Dendritic cell treated with granulocyte-macrophage colony-stimulating factor and Interleukin-4, amounts not matched to agents 40 ng/mL and 50 ng/mL, for 4 days (primary cell): Measurements from ENCODE around the gene OR2A1.
"Not testable (repeated sequence)": the region's sequence is repeated elsewhere in the genome, so short reads cannot be mapped to it uniquely, and the experiment has no call there.

Source experiments
- H3K27ac Mint-ChIP-seq: one replicate; pipeline ENCODE4 v1.8.0; 2022; ENCODE audit warnings: mild to moderate bottlenecking, mixed read lengths
- H3K27me3 Mint-ChIP-seq: one replicate; pipeline ENCODE4 v1.8.0; 2022; ENCODE audit warnings: mild to moderate bottlenecking, mixed read lengths
- H3K36me3 Mint-ChIP-seq: one replicate; pipeline ENCODE4 v1.8.0; 2022; ENCODE audit warnings: low read depth, mixed read lengths
- H3K4me1 Mint-ChIP-seq: one replicate; pipeline ENCODE4 v1.8.0; 2022; ENCODE audit warnings: low read depth, mixed read lengths
- H3K4me3 Mint-ChIP-seq: one replicate; pipeline ENCODE4 v1.8.0; 2022; ENCODE audit warnings: mild to moderate bottlenecking, moderate library complexity, mixed read lengths
- H3K9me3 Mint-ChIP-seq: one replicate; pipeline ENCODE4 v1.8.0; 2022; ENCODE audit warnings: mixed read lengths
- intact Hi-C: fragments of 100-400 bp; cut with micrococcal nuclease; formaldehyde crosslinking; loops from one replicate; pipeline ENCODE4 v1.15.0; 2022

Gene OR2A1

GRCh38 chr7:144311872-144312469, at the start of gene OR2A1:
OR2A1 (plus strand) TSS chr7:144312419; CDS start chr7:144318125, 5,706 bp downstream.
- H3K9me3 Mint-ChIP-seq, H3K27ac Mint-ChIP-seq, H3K27me3 Mint-ChIP-seq, H3K4me1 Mint-ChIP-seq, H3K36me3 Mint-ChIP-seq, intact Hi-C loops, H3K4me3 Mint-ChIP-seq: not testable (repeated sequence)

GRCh38 chr7:144264692-144265091, 47.5 kb upstream of the OR2A1 start, which contains the start of gene OR2A7:
OR2A7 (minus strand) TSS chr7:144264792; CDS start chr7:144259628, 5,164 bp downstream.
- H3K4me1 Mint-ChIP-seq, H3K27ac Mint-ChIP-seq, H3K36me3 Mint-ChIP-seq, H3K27me3 Mint-ChIP-seq, intact Hi-C loops, H3K9me3 Mint-ChIP-seq, H3K4me3 Mint-ChIP-seq: not testable (repeated sequence)

- H3K4me1 Mint-ChIP-seq, H3K4me3 Mint-ChIP-seq, H3K27ac Mint-ChIP-seq, H3K27me3 Mint-ChIP-seq, H3K9me3 Mint-ChIP-seq, H3K36me3 Mint-ChIP-seq, intact Hi-C loops: not testable (repeated sequence)
Measured at GRCh38 chr7:144269188-144269587, 43.0 kb upstream of the OR2A1 start, which contains the start of gene CTAGE8. CTAGE8 (minus strand) TSS chr7:144269288; CDS start chr7:144269250, 38 bp downstream.

GRCh38 chr7:144275281-144275680, 36.9 kb upstream of the OR2A1 start:
- H3K36me3 Mint-ChIP-seq, H3K27me3 Mint-ChIP-seq, H3K4me1 Mint-ChIP-seq, H3K27ac Mint-ChIP-seq, H3K4me3 Mint-ChIP-seq, intact Hi-C loops, H3K9me3 Mint-ChIP-seq: not testable (repeated sequence)

- H3K36me3 Mint-ChIP-seq, H3K4me3 Mint-ChIP-seq, H3K4me1 Mint-ChIP-seq, H3K9me3 Mint-ChIP-seq, H3K27me3 Mint-ChIP-seq, H3K27ac Mint-ChIP-seq, intact Hi-C loops: not testable (repeated sequence)
Measured at GRCh38 chr7:144280010-144280409, 32.2 kb upstream of the OR2A1 start.

GRCh38 chr7:144281981-144282380, 30.2 kb upstream of the OR2A1 start:
- H3K27me3 Mint-ChIP-seq, H3K27ac Mint-ChIP-seq, H3K4me1 Mint-ChIP-seq, H3K36me3 Mint-ChIP-seq, H3K9me3 Mint-ChIP-seq, H3K4me3 Mint-ChIP-seq, intact Hi-C loops: not testable (repeated sequence)

GRCh38 chr7:144282490-144282889, 29.7 kb upstream of the OR2A1 start:
- intact Hi-C loops, H3K9me3 Mint-ChIP-seq, H3K27ac Mint-ChIP-seq, H3K27me3 Mint-ChIP-seq, H3K36me3 Mint-ChIP-seq, H3K4me3 Mint-ChIP-seq, H3K4me1 Mint-ChIP-seq: not testable (repeated sequence)

- H3K4me3 Mint-ChIP-seq, H3K36me3 Mint-ChIP-seq, H3K9me3 Mint-ChIP-seq, H3K4me1 Mint-ChIP-seq, H3K27ac Mint-ChIP-seq, intact Hi-C loops, H3K27me3 Mint-ChIP-seq: not testable (repeated sequence)
Measured at GRCh38 chr7:144283716-144284115, 28.5 kb upstream of the OR2A1 start.

- H3K4me3 Mint-ChIP-seq, H3K9me3 Mint-ChIP-seq, intact Hi-C loops, H3K27me3 Mint-ChIP-seq, H3K36me3 Mint-ChIP-seq, H3K4me1 Mint-ChIP-seq, H3K27ac Mint-ChIP-seq: not testable (repeated sequence)
Measured at GRCh38 chr7:144287171-144287784, 24.9 kb upstream of the OR2A1 start.

GRCh38 chr7:144291607-144292006, 20.6 kb upstream of the OR2A1 start:
- H3K27me3 Mint-ChIP-seq, H3K9me3 Mint-ChIP-seq, H3K36me3 Mint-ChIP-seq, H3K4me3 Mint-ChIP-seq, intact Hi-C loops, H3K27ac Mint-ChIP-seq, H3K4me1 Mint-ChIP-seq: not testable (repeated sequence)

GRCh38 chr7:144292384-144293161, 19.6 kb upstream of the OR2A1 start:
- H3K9me3 Mint-ChIP-seq, H3K27me3 Mint-ChIP-seq, H3K36me3 Mint-ChIP-seq, H3K4me1 Mint-ChIP-seq, H3K27ac Mint-ChIP-seq, H3K4me3 Mint-ChIP-seq, intact Hi-C loops: not testable (repeated sequence)

GRCh38 chr7:144293794-144294499, 18.3 kb upstream of the OR2A1 start:
- H3K27me3 Mint-ChIP-seq, H3K36me3 Mint-ChIP-seq, H3K9me3 Mint-ChIP-seq, H3K27ac Mint-ChIP-seq, H3K4me1 Mint-ChIP-seq, H3K4me3 Mint-ChIP-seq, intact Hi-C loops: not testable (repeated sequence)

- H3K9me3 Mint-ChIP-seq, H3K4me1 Mint-ChIP-seq, H3K36me3 Mint-ChIP-seq, H3K27me3 Mint-ChIP-seq, H3K4me3 Mint-ChIP-seq, intact Hi-C loops, H3K27ac Mint-ChIP-seq: not testable (repeated sequence)
Measured at GRCh38 chr7:144302578-144303303, 9.5 kb upstream of the OR2A1 start.

GRCh38 chr7:144303607-144304006, 8.6 kb upstream of the OR2A1 start:
- H3K4me1 Mint-ChIP-seq, H3K27me3 Mint-ChIP-seq, intact Hi-C loops, H3K4me3 Mint-ChIP-seq, H3K27ac Mint-ChIP-seq, H3K9me3 Mint-ChIP-seq, H3K36me3 Mint-ChIP-seq: not testable (repeated sequence)
